Omental fat pad (tissue), 4 donors: ENCODE data around the gene CMTM4. TPM values are rescaled to one million over a fixed set of nuclear protein-coding genes. Genes with fewer than 3 reads are reported as not detected.
"Not testable (repeated sequence)": the region's sequence is repeated elsewhere in the genome, so short reads cannot be mapped to it uniquely, and the experiment has no call there.

ENCODE experiments used
- ATAC-seq: fragments of 150-250 bp; one replicate; pipeline ENCODE4 v1.9.1; 2016; ENCODE audit warnings: mild to moderate bottlenecking, moderate library complexity; ENCODE audit not compliant: low FRiP score
- DNase-seq: peaks from one replicate; pipeline ENCODE4 v3.0.0-alpha.2; 2019; ENCODE audit warnings: low spot score
- CTCF ChIP-seq, 3 donors: fragments of 450-650 bp; IDR thresholded peaks; one replicate each; pipeline ENCODE4 v1.5.1; 2016 to 2017; ENCODE audit warnings: antibody characterized with exemption in 3 of 3, mild to moderate bottlenecking in 3 of 3, moderate library complexity in 2 of 3
- total RNA-seq, 4 donors: library from RNA; depleted of rRNA; stranded (reverse); fragments of >200 nt; gene quantifications; one replicate each; pipeline ENCODE4 v1.1.0, GENCODE V29; 2016

The CMTM4 gene
- total RNA-seq, 4 donors from 2014 or later: 12.6 to 29.9 (median 23.8) TPM

DNA sequence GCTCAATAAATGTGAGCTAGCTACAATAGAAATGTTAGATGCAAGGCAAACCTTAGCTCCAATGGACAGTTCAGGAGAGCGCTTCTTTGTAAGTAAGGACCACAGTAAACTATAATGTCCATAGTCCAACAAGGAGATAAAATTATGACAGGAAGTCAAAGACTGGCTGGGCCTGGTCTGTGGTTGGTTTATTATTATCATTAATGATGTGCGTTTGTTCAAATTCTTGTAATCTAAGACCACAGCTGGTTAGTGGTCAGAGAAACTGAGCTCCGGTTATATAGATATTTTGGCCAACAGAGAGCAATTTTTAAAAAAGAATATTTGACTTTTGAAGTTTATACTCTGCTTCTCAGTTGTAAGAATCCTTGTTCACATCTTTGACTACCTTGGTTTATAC lies 122.0 kb downstream of the CMTM4 start:
- no peak for DNase-seq
- no peak for ATAC-seq
- no peak for TF ChIP-seq CTCF (IDR thresholded peaks at IDR 0.05)

DNA sequence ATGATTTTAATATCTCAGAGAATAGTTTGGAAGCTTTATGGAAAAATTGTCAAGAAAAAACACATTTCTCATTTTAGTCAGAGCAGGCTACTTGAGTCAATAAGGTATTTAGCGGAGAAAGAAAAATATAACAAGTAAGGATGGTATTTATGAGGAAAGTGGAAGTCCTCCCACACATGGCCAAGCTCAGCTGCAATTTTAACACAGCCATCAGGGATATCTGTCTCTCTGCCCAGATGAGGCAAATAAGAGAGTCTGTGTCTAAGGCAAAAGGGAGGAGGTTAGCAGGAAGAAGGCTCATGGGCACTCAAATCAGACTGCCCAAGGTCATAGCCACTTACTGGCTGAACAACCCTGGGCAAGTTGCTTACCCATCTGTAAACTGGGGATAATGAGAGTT lies 122.5 kb downstream of the CMTM4 start:
- ATAC-seq: no peak
- no peak for DNase-seq
- TF ChIP-seq CTCF (IDR thresholded peaks at IDR 0.05): no peak

- TF ChIP-seq CTCF (IDR thresholded peaks at IDR 0.05): no peak
- DNase-seq: no peak
- no peak for ATAC-seq
Measured at GRCh38 chr16:66572356-66572755, 124.2 kb downstream of the CMTM4 start.

GRCh38 chr16:66569827-66570405 lies 126.6 kb downstream of the CMTM4 start:
- no peak for ATAC-seq
- no peak for TF ChIP-seq CTCF (IDR thresholded peaks at IDR 0.05)
- DNase-seq: no peak

DNA sequence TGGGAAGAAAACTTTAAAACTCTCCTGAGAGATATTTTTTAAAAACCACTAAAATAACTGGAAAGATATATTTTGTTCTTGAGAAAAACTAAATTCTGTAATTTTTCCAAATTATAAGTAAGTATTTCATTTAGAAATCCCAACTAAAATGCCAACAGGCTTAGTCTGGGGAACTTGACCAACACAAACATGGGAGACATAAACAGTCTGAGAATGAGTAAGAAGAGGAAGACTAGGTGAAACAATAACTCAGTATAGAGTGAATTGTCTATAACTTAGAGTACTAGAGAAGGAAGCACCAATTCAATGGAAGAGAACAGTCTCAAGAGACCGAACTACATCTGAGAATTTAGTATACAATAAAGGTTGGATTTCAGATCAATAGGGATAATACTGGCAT lies 127.4 kb downstream of the CMTM4 start:
- no peak for TF ChIP-seq CTCF (IDR thresholded peaks at IDR 0.05)
- no peak for DNase-seq
- no peak for ATAC-seq

- TF ChIP-seq CTCF (IDR thresholded peaks at IDR 0.05): no peak
- ATAC-seq: no peak
- no peak for DNase-seq
Measured at GRCh38 chr16:66568355-66568754, 128.2 kb downstream of the CMTM4 start.

DNA sequence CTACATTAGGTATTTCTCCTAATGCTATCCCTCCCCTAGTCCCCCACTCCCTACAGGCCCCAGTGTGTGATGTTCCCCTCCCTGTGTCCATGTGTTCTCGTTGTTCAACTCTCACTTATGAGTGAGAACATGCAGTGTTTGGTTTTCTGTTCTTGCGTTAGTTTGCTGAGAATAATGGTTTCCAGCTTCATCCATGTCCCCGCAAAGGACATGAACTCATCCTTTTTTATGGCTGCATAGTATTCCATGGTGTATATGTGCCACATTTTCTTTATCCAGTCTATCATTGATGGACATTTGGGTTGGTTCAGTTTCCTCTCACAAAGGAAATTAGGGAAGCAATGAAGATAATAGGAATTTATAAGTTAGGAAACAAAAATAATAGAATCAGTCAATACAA lies 129.3 kb downstream of the CMTM4 start:
- DNase-seq, ATAC-seq: not testable (repeated sequence)
